Astrocyte of the hippocampus (primary cell): ENCODE measurements around the gene SLC35B4.

Experiments
- DNase-seq: peaks from one replicate; pipeline ENCODE4 v3.0.0; 2011; ENCODE audit warnings: low read depth, low spot score

Gene SLC35B4

GRCh38 chr7:134293002-134293740 lies 23.6 kb downstream of the SLC35B4 start:
- DNase-seq: no peak

DNA sequence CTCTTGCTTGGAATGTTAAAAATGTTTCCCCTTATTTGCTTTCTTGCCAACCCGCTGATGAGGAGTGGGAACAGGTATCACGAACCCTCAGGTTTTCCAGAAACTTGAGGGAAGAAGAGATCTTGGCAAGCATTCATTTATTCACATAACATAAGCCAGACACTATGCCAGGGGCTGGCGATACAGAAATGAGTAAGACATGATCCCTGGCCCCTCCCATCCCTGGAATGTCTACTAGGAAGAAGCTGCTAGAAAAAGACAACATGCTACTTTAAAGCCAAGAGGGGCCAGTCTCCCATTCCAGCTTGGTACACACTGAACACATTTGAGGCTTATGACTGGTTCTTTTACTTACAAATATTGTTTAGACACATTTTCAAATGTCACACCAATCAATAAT lies 26.4 kb downstream of the SLC35B4 start:
- peak; percentile 9 for DNase-seq

- no peak for DNase-seq
Observed at GRCh38 chr7:134289841-134290240, 26.9 kb downstream of the SLC35B4 start.

DNA sequence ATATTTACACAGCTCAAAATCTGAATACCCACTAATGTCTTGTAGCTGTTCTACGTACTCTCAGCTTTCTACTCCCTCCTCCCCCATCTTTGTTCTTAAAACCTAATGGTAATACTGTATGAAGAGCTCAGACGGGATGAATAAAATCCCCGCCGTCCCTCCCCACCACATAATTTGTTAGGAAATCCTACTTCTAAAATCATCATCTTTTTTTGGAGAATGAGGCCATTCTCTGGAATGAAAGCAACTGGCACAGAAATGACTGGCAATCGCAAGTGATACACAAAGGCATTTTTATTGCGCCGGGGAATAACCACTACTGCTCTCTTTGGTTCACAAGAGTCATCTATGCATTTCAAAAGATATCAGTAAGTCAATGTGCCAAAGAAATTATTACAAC lies 27.3 kb downstream of the SLC35B4 start:
- no peak for DNase-seq

GRCh38 chr7:134287916-134288659 lies 28.6 kb downstream of the SLC35B4 start:
- DNase-seq: no peak

- DNase-seq: no peak
Observed at GRCh38 chr7:134284952-134285351, 31.8 kb downstream of the SLC35B4 start.

- no peak for DNase-seq
Observed at GRCh38 chr7:134284011-134284410, 32.7 kb downstream of the SLC35B4 start.

DNA sequence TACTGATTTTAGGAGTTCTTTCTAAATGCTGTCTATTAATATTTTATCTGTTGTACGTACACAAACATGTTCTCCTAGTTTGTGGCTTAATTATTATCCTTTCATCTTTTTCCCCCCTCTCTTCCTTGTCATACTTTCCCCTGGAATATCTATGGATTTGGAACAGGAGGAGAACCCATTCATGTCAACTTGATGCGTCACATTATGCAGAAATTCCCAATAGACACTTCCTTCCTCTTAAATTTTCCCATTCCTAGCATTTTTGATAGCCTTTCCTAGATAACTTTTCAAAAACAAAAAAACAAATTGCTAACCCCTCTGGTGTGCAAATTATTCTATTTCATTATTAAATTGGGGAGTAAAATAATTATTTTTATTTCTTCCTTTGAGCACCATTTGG lies 36.2 kb downstream of the SLC35B4 start:
- DNase-seq: no peak

DNA sequence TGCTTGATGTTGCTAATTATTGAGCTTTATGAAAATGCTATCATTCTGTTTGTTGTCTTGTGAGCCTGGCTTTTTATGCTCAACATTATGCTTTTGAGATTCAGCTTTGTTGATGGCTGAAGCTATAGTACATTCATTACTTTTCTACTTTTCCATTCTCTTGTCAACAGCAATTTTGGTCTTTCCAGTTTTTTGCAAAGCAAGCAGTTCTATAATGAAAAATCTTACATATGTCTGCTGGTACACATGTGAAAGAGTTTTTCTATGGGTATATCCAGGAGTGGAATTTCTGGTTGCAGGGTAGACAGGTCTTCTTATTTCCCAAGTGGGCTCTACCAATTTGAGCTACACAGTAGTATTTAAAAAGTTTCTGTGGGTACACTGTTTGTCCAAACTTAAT lies 36.8 kb downstream of the SLC35B4 start:
- no peak for DNase-seq

DNA sequence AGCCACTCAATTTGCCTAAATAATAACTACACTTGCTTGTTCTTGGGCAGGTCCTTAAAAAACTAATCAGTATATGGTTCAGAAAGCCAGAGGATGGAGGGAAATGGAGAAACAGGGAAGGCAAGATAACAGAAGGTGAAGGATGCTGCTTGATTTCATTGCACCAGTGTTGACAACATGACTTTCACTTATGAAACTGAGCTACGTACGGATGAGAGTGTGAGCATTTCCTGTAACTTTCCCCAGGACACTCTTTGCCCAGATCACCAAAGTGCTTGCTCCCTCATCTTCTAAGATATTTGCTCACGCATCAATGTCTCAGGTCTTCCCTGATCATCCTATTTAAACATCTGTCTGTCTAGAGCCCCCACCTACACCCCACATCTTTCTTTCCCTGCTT lies 37.4 kb downstream of the SLC35B4 start:
- no peak for DNase-seq

DNA sequence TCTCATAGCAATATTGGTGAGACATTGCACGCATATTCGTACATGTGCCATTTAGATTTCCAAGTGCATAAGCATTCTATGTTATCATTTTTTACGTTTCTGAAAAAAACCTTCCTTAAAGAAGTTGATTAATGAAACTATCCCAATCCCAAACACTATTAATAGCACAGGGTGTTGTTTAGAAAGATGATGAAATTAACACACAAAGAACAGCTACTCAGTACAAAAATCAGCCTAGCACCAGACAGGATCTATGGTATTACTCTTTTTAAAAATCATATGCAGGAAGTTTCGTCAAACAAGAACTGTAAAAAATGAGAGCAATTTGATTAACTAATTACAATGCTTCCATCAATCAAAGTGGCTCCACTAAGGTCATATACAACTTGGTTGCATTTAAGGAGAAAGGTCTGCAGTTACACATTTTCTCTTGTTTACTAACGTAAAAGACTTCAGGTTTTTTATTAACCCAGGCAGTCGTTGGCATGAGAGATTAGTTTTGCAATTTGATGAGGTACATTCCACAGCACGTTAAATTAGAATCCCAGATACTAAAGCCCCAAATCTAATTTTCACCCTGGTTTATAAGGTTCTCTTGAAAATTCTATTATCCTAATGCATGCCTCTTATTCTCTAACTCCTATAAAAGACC lies 38.1 kb downstream of the SLC35B4 start:
- DNase-seq: no peak

- no peak for DNase-seq
Observed at GRCh38 chr7:134276951-134277350, 39.8 kb downstream of the SLC35B4 start.

DNA sequence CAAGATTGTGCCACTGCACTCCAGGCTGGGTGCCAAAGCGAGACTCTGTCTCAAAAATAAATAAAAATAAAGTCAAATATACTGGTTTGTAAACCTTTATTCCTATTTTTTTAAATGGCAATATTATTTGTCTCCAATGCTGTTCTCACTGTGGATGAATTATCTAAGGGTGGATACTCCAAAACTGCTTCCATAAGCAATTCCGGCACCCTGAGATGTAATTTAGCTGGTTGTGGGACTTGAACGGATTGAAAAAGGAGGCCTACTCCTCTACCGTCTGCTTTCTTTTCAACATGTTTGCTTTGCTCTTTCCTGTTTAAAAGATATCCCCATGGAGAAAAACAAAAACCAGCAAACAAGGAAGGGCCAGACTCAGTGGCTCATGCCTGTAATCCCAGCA lies 54.4 kb downstream of the SLC35B4 start:
- no peak for DNase-seq

DNA sequence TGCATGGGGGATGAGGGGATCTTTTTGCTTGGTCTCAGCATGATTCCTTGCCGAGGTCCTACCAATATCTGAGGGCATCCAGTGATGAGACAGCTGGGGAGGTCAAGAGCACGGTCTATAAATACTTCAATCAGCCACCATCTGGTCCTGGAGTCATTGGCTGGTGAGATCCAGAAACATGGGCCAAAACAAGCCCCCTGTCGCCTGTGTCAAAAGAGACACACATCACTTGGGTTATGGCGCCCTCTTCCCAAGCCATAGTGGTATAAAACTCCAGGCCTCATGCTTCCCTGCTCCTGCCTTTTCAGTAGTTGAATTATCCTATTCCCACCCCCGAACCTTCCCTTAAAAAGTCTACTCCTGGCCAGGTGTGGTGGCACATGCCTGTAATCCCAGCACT lies 60.9 kb downstream of the SLC35B4 start:
- no peak for DNase-seq

- no peak for DNase-seq
Observed at GRCh38 chr7:134254311-134254710, 62.4 kb downstream of the SLC35B4 start.

GRCh38 chr7:134248196-134248595 lies 68.5 kb downstream of the SLC35B4 start:
- no peak for DNase-seq

DNA sequence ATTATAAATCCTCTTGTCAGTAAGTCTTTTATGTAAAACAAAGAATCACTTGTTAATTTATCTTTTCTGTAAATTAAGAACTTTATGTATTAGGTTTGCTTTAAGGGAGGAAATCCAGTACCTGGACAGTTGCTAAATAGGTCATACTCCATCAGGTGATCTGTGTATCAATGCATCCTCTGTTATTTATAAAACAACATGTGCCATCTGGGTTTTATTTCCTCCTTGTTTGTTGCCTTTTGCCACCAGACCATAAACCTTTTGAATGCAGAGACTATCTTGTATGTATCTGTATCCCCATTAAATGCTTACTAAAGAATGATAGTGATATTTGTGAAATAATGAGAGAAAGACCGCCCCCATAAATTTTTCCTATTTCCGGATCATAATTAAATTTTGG lies 70.0 kb downstream of the SLC35B4 start:
- no peak for DNase-seq

- no peak for DNase-seq
Observed at GRCh38 chr7:134246347-134246746, 70.4 kb downstream of the SLC35B4 start.

GRCh38 chr7:134245253-134245652 lies 71.5 kb downstream of the SLC35B4 start:
- no peak for DNase-seq
